Upper lobe of left lung (tissue), 6 donors: Measurements from ENCODE around the gene KRTAP12-4. TPM values are rescaled to one million over a fixed set of nuclear protein-coding genes. Genes with fewer than 3 reads are reported as not detected.

Experiments used
- ATAC-seq, 2 donors: fragments of 200-7000 bp; cut with Tn5 transposase; one replicate each; pipeline ENCODE4 v1.9.1; 2022; ENCODE audit warnings: mild to moderate bottlenecking in 2 of 2, moderate library complexity in 2 of 2; ENCODE audit not compliant: low FRiP score in 2 of 2
- DNase-seq, 2 donors: peaks; one replicate each; pipeline ENCODE4 v3.0.0-alpha.2; 2019 to 2020
- H3K27ac ChIP-seq, 4 donors: fragments of 200-600 bp; sonication (generic); one replicate each; pipeline ENCODE4 v1.5.1; 2016 to 2019
- H3K27me3 ChIP-seq, 4 donors: fragments of 200-600 bp; sonication (generic); one replicate each; pipeline ENCODE4 v1.5.1; 2017 to 2019
- H3K36me3 ChIP-seq, 4 donors: fragments of 200-600 bp; sonication (generic); one replicate each; pipeline ENCODE4 v1.5.1; 2016 to 2019
- H3K4me1 ChIP-seq, 4 donors: fragments of 200-600 bp; sonication (generic); one replicate each; pipeline ENCODE4 v1.5.1; 2018 to 2019
- H3K4me3 ChIP-seq, 4 donors: fragments of 200-600 bp; sonication (generic); one replicate each; pipeline ENCODE4 v1.5.1; 2017 to 2019; ENCODE audit warnings: mild to moderate bottlenecking in 2 of 4, moderate library complexity in 1 of 4
- H3K9me3 ChIP-seq, 4 donors: fragments of 200-600 bp; sonication (generic); one replicate each; pipeline ENCODE4 v1.5.1; 2018 to 2019
- EP300 ChIP-seq, 4 donors: sonication (generic); formaldehyde crosslinking; IDR thresholded peaks; one replicate each; pipeline ENCODE4 v1.5.1; 2017; ENCODE audit warnings: antibody characterized with exemption in 4 of 4, control low read depth in 2 of 4
- POLR2A ChIP-seq, 4 donors: fragments of 450-650 bp; IDR thresholded peaks; one replicate each; pipeline ENCODE4 v1.5.1; 2016 to 2017; ENCODE audit warnings: antibody characterized with exemption in 4 of 4, mild to moderate bottlenecking in 2 of 4
- POLR2AphosphoS5 ChIP-seq, 2 donors: sonication (generic); formaldehyde crosslinking; IDR thresholded peaks; one replicate each; pipeline ENCODE4 v1.5.1; 2017; ENCODE audit warnings: antibody characterized with exemption in 2 of 2
- WGBS, 2 donors: methylation state at CpG; one replicate each; pipeline ENCODE4 v1.1.5; 2017 to 2018; 5-methylcytosine and 5-hydroxymethylcytosine counted together
- total RNA-seq, 6 donors: library from RNA; depleted of rRNA in 4 of 6; stranded (reverse); fragments of >200 nt in 4 of 6; gene quantifications; one replicate each; pipeline versions ENCODE4 v1.1.0 to v1.2.1, GENCODE V29; 2016 to 2021
- TF ChIP-seq, protein P1 (sequence below), 6 experiments: fragments of 450-650 bp in 4 of 6; fragments of 200-600 bp in 2 of 6; sonication (generic) in 2 of 6; IDR thresholded peaks; one replicate each; pipeline ENCODE4 v1.5.1; 2016 to 2019; ENCODE audit warnings: antibody characterized with exemption in 6 of 6
- donor health status: DM: no; HTN: no; CAD: no; lungs with moderate emphysema.
- donor health status: DM: no; HTN: yes; CAD: no; lungs with severe emphysema.

KRTAP12-4 gene
- total RNA-seq, 6 donors from 2014 or later: not detected

DNA sequence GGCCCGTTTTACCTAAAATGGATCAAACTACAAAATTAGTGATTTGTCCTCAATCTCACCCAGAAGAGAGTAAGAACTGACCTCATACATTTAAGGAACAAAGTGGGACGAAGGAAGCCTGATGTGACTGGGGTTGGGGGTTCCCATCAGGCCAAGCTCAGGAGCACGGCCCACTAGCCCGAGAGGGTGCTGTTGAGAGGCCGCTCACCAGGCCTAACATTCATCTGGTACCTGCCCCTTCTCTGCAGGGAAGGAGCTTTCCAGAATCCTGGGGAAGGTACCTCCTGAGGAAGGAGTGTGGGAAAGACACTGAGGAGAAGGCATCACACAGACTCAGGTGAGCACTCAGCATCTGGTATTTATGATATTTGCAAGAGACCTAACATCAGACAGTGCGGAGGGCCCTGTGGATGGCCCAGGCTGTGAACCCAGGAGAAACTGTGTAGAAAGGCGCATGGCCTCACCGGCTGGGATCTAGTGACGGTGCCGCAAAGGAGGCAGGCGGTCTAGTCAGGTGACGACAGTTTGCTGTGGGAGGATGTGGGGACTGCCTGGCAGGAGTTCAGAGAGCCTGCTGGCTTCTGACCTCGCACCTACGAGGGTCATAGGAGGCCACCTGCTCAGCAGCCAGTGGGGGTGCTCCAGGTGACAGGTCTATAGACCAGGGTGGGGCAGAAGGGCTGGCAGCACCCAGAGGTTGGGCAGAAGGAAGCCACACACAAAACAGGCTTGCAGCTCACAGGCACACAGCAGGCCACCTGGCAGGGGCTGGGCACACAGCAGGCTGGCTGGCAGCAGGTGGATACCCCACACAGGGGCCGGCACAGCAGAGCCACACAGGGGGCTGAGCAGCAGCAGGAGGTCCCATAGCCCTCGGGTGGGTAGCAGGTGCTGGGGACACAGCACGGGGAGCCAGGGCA lies 543 bp downstream of the KRTAP12-4 start:
- 80 to 84% methylated on average over 13 to 17 of the region's 17 CpGs for WGBS, 2 donors
- ATAC-seq (no peak), DNase-seq (peak in 1 of 2 donors; percentile 64)
- TF ChIP-seq POLR2AphosphoS5 (IDR thresholded peaks at IDR 0.05) (no peak), POLR2A (IDR thresholded peaks at IDR 0.05) (no peak), EP300 (IDR thresholded peaks at IDR 0.05) (no peak)
- TF ChIP-seq, protein P1, sequence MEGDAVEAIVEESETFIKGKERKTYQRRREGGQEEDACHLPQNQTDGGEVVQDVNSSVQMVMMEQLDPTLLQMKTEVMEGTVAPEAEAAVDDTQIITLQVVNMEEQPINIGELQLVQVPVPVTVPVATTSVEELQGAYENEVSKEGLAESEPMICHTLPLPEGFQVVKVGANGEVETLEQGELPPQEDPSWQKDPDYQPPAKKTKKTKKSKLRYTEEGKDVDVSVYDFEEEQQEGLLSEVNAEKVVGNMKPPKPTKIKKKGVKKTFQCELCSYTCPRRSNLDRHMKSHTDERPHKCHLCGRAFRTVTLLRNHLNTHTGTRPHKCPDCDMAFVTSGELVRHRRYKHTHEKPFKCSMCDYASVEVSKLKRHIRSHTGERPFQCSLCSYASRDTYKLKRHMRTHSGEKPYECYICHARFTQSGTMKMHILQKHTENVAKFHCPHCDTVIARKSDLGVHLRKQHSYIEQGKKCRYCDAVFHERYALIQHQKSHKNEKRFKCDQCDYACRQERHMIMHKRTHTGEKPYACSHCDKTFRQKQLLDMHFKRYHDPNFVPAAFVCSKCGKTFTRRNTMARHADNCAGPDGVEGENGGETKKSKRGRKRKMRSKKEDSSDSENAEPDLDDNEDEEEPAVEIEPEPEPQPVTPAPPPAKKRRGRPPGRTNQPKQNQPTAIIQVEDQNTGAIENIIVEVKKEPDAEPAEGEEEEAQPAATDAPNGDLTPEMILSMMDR (IDR thresholded peaks at IDR 0.05): no peak
- no peak overlapping the region for H3K4me3 ChIP-seq
- no peaks in the 10 kb centered on the region for H3K36me3 ChIP-seq
- H3K27me3 ChIP-seq: peaks cover 0 to 5% (median 0%) of the 10 kb centered on the region in 4 donors
- peaks cover 0 to 6% (median 0%) of the 10 kb centered on the region in 4 donors for H3K9me3 ChIP-seq
- no peak overlapping the region for H3K27ac ChIP-seq
- H3K4me1 ChIP-seq: no peaks in the 10 kb centered on the region

GRCh38 chr21:44653123-44653522 lies 1.3 kb downstream of the KRTAP12-4 start:
- TF ChIP-seq POLR2A (IDR thresholded peaks at IDR 0.05): no peak
- TF ChIP-seq POLR2AphosphoS5 (IDR thresholded peaks at IDR 0.05): no peak
- TF ChIP-seq EP300 (IDR thresholded peaks at IDR 0.05): no peak
- TF ChIP-seq, protein P1 (IDR thresholded peaks at IDR 0.05): no peak
- Histone ChIP-seq H3K27me3 (peaks cover 0 to 5% (median 0%) of the 10 kb centered on the region in 4 donors), H3K36me3 (no peaks in the 10 kb centered on the region), H3K9me3 (peaks cover 0 to 6% (median 0%) of the 10 kb centered on the region in 4 donors), H3K4me3 (no peak overlapping the region), H3K4me1 (no peaks in the 10 kb centered on the region), H3K27ac (no peak overlapping the region)
- ATAC-seq: no peak
- DNase-seq: peak in 1 of 2 donors; percentile 28
- 58 to 61% methylated on average over 13 to 14 of the region's 14 CpGs for WGBS, 2 donors

- ATAC-seq: peak in 1 of 2 donors; percentile 3
- peaks cover 0 to 2% (median 0%) of the 10 kb centered on the region in 4 donors for H3K9me3 ChIP-seq
- 88 to 92% methylated on average over 12 of the region's 12 CpGs for WGBS, 2 donors
Observed at GRCh38 chr21:44650973-44651675, 3.3 kb downstream of the KRTAP12-4 start.

DNA sequence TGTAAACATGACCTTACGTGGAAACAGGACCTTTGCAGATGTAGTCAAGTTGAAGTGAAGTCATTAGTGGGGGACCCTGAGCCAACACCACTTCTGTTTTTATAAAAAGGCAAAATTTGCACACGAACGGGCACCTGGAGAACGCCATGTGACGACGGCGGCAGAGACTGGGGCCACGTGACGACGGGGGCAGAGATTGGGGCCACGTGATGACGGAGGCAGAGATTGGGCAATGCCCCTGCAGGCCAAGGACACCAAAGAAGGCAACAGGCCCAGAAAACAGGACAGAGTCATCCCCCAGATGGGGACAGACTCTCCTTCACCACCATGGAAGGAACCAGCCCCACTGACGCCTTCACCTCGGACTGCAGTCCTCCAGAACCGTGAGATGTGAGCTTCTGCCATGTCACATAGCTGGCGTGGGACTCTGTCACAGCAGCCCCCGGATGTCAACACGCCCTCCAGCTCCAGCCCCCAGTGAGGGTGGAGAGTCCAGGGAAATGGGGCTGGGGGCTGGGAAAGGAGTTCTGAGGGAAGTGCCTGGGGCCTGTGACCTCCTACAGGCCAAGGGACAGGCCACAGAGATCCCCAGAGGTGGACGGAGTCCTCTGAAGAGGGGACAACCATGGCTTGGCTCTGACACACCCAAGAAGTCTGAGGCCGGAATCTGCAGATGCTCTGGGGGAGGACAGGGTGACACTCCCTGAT lies 4.0 kb downstream of the KRTAP12-4 start:
- Histone ChIP-seq H3K4me3 (no peak overlapping the region), H3K4me1 (no peaks in the 10 kb centered on the region), H3K27me3 (no peaks in the 10 kb centered on the region), H3K36me3 (no peaks in the 10 kb centered on the region), H3K9me3 (peaks cover 0 to 1% (median under 1%) of the 10 kb centered on the region in 4 donors), H3K27ac (no peak overlapping the region)
- no peak for ATAC-seq
- TF ChIP-seq EP300 (IDR thresholded peaks at IDR 0.05): no peak
- TF ChIP-seq POLR2A (IDR thresholded peaks at IDR 0.05): no peak
- no peak for TF ChIP-seq POLR2AphosphoS5 (IDR thresholded peaks at IDR 0.05)
- TF ChIP-seq, protein P1 (IDR thresholded peaks at IDR 0.05): no peak
- peak in 1 of 2 donors; percentile 34 for DNase-seq
- WGBS, 2 donors: 90 to 92% methylated on average over 17 to 20 of the region's 20 CpGs

More at GRCh38 chr21:44650973-44651675, 3.3 kb downstream of the KRTAP12-4 start:
- Histone ChIP-seq H3K4me3 (no peak overlapping the region), H3K4me1 (no peaks in the 10 kb centered on the region), H3K27me3 (no peaks in the 10 kb centered on the region), H3K36me3 (no peaks in the 10 kb centered on the region), H3K27ac (no peak overlapping the region)
- no peak for DNase-seq
- no peak for TF ChIP-seq POLR2A (IDR thresholded peaks at IDR 0.05)
- TF ChIP-seq, protein P1 (IDR thresholded peaks at IDR 0.05): no peak
- no peak for TF ChIP-seq POLR2AphosphoS5 (IDR thresholded peaks at IDR 0.05)
- TF ChIP-seq EP300 (IDR thresholded peaks at IDR 0.05): no peak
